HG03108 (cell line): ENCODE results near the gene LPCAT3.
"Not testable (repeated sequence)": the region's sequence is repeated elsewhere in the genome, so short reads cannot be mapped to it uniquely, and the experiment has no call there.

Experiments used
- ATAC-seq: cut with Tn5 transposase; IDR thresholded peaks from one replicate; pipeline ENCODE4 v1.9.1; 2021; ENCODE audit warnings: moderate library complexity; ENCODE audit not compliant: unreplicated experiment

The LPCAT3 gene

GRCh38 chr12:7018350-7019042 lies at the start of gene LPCAT3:
Gene LPCAT3, minus strand, starts transcription at chr12:7018476. Its CDS starts 52 bp downstream, at chr12:7018424.
- peak; percentile 91 for ATAC-seq

DNA sequence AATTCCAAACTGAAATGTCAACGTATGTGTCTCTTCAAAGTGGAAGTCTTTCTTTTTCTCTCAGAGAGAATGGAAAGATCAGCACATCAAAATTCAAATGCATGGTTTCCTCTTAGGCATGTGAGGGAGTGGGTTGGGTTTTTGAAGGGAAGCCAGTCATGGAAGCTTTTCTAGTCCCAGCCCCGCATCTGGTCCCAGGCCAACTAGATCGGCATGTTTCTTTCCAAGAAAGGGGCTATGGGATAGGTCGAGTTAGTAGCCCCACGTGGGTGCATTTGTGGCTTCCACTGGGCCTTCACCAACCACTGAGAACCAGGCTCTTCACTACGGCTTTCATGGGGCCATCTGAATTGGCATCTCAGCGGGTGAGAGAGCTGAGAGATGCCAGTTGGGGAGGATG lies 48.8 kb upstream of the LPCAT3 start:
- no peak for ATAC-seq

- ATAC-seq, result no peak
Observed at GRCh38 chr12:7066596-7066995, 48.3 kb upstream of the LPCAT3 start.

- ATAC-seq, result no peak
Observed at GRCh38 chr12:7065073-7065623, 46.9 kb upstream of the LPCAT3 start.

DNA sequence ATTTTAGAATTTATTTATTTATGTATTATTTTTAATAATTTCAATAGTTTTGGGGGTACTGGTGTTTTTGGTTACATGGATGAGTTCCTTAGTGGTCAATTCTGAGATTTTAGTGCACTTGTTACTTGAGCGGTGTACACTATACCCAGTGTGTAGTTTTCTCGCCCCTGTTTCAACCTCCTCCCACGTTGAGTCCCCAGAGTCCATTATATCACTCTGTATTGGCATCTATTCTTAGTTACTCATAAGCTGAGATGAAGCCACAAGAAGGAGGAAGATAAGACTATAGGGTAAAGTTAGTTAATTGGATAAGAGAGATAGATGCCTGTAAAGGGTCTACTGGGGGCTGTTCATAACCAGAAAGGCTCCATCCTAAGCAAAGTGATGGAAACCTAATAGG lies 46.2 kb upstream of the LPCAT3 start:
- no peak for ATAC-seq

DNA sequence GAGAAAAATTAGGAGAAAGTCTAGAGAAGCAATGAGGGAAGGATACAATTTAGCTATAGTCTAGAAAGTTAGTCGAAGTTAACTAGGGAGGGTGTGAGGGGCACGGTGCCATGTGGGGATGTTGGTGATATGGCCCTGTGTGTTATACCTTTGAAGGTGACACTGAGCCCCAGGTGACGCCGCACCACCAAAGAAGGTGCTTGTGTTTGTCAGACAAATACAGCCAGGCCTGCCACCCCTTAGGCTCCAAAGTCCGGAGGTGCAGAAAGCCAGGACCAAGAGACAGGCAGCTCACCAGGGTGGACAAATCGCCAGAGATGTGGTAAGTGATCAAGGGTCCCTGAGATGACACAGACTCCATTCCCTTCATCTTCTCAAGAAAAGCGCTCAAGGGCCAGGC lies 43.3 kb upstream of the LPCAT3 start:
- ATAC-seq, result no peak

- ATAC-seq, result no peak
Observed at GRCh38 chr12:7061138-7061537, 42.9 kb upstream of the LPCAT3 start.

GRCh38 chr12:7060353-7060954 lies 42.2 kb upstream of the LPCAT3 start, which contains the start of gene C1S:
Gene C1S, plus strand, starts transcription at chr12:7060718. Its CDS starts 1,195 bp downstream, at chr12:7061913.
- no peak for ATAC-seq

- ATAC-seq, result no peak
Observed at GRCh38 chr12:7059780-7060179, 41.5 kb upstream of the LPCAT3 start.

DNA sequence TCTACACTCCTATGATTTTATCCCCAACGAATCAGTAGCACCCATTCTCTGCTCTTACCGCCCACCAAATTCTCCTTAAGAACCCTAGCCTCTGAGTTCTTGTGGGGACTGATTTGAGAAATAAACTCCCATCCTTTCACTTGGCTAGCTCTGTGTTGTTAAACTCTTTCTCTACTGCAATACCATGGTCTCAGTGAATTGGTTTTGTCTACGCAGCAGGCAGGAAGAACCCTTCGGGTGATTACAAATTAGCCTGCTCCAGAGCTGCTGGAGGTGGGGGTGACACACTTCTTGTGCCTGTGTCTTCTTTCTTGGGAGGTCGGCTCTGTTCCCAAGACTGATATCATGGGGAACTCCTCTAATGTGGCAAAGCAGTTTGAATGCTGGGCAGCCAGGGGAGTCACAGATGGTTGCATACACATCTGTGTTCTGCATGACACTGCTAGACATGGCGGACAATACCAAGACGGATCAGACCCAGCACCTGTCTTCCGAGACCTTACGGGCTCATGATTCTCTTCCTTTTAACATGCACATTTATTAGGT lies 40.6 kb upstream of the LPCAT3 start:
- ATAC-seq, result no peak

- no peak for ATAC-seq
Observed at GRCh38 chr12:7058163-7058845, 40.0 kb upstream of the LPCAT3 start.

GRCh38 chr12:7055736-7056135 lies 37.5 kb upstream of the LPCAT3 start:
- ATAC-seq, result not testable (repeated sequence)

- ATAC-seq, result no peak
Observed at GRCh38 chr12:7054925-7055324, 36.6 kb upstream of the LPCAT3 start.

- not testable (repeated sequence) for ATAC-seq
Observed at GRCh38 chr12:7049973-7050372, 31.7 kb upstream of the LPCAT3 start.

DNA sequence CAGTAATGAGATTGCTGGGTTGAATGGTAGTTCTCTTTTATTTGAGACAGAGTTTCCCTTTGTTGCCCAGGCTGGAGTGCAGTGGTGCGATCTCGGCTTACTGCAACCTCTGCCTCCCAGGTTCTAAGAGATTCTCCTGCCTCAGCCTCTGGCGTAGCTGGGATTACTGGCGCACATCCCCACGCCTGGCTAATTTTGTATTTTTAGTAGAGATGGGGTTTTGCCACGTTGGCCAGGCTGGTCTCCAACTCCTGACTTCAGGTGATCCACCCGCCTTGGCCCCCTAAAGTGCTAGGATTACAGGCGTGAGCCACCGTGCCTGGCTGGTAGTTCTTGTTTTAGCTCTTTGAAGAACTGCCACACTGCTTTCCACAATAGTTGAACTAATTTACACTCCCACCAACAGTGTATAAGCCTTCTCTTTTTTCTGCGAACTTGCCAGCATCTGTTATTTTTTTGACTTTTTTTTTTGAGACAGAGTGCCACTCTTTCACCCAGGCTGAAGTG lies 31.2 kb upstream of the LPCAT3 start:
- ATAC-seq, result not testable (repeated sequence)

GRCh38 chr12:7047306-7047705 lies 29.0 kb upstream of the LPCAT3 start:
- ATAC-seq, result no peak

GRCh38 chr12:7046383-7047105 lies 28.3 kb upstream of the LPCAT3 start:
- no peak for ATAC-seq

DNA sequence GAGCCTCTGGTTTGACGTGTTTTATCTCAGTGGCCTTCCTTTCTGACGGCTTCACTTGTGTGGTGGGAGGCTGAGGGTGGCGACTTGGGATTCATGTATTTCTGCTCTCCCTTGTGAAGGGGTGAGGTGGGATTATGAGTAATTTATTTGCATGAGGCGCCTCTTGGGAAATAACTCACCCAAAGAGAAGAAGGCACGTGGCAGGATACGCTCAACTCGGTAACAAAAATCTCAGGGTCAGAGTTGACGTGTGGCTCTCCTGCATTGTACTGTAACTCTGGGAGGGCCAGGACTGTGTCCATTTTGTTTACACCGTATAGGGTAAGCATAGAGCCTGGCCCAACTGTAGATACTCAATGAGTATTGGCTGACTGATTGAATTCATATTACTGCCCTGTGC lies 27.6 kb upstream of the LPCAT3 start:
- ATAC-seq, result no peak

- ATAC-seq, result no peak
Observed at GRCh38 chr12:7042842-7043241, 24.6 kb upstream of the LPCAT3 start.

DNA sequence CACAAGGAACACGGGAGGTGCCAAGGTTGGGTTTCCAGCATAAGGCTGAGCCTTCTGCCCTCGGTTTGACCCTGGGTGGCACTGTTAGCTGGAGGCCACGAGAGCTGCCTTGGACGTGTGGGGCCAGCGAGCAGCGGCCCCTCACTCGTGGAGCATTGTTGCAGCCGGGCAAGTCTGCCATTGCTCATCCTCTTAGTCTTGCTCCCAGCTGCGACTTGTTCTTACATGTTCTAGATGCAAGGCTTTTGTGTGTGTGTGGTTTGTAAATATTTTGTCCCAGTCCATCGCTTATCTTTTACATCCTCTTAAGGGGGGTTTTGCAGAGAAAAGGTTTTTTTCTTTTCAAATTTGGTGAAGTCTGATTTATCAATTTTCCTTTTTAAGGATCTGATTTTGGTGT lies 21.1 kb upstream of the LPCAT3 start:
- no peak for ATAC-seq

- ATAC-seq, result no peak
Observed at GRCh38 chr12:7038591-7038990, 20.3 kb upstream of the LPCAT3 start.
